ENCODE measurements around the gene GRK1.

GRK1 gene

DNA sequence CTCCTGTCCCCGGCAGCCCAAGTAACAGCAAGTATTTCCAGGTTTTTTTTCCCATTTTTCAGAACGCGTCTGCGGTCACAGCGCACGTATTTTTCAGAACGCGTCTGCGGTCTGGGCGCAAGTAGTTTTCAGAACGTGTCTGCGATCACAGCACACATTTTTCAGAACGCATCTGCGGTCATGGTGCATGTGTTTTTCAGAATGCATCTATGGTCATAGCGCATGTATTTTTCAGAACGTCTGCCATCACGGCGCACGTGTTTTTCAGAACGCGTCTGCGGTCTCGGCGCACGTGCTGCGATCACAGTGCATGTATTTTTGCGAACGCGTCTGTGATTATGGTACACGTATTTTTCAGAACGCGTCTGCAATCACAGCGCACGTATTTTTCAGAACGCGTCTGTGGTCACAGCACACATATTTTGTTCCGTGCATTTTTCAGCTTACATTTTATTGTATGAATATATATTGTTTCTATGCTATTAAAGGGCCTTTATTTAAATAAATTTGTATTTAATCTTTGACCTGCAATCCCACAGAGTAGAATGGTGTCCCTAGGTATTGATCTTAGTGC is 28.8 kb upstream of the GRK1 start:
- no peak for DNase-seq (ENCODE audit: extremely low read depth, low read depth)
- TF ChIP-seq, protein P1, sequence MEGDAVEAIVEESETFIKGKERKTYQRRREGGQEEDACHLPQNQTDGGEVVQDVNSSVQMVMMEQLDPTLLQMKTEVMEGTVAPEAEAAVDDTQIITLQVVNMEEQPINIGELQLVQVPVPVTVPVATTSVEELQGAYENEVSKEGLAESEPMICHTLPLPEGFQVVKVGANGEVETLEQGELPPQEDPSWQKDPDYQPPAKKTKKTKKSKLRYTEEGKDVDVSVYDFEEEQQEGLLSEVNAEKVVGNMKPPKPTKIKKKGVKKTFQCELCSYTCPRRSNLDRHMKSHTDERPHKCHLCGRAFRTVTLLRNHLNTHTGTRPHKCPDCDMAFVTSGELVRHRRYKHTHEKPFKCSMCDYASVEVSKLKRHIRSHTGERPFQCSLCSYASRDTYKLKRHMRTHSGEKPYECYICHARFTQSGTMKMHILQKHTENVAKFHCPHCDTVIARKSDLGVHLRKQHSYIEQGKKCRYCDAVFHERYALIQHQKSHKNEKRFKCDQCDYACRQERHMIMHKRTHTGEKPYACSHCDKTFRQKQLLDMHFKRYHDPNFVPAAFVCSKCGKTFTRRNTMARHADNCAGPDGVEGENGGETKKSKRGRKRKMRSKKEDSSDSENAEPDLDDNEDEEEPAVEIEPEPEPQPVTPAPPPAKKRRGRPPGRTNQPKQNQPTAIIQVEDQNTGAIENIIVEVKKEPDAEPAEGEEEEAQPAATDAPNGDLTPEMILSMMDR (IDR thresholded peaks at IDR 0.05; ENCODE audit: low read depth, low read length, missing control alignments), result no peak
- no peak overlapping the region for H3K4me3 ChIP-seq (replicated peaks; ENCODE audit: low read depth, low read length)

DNA sequence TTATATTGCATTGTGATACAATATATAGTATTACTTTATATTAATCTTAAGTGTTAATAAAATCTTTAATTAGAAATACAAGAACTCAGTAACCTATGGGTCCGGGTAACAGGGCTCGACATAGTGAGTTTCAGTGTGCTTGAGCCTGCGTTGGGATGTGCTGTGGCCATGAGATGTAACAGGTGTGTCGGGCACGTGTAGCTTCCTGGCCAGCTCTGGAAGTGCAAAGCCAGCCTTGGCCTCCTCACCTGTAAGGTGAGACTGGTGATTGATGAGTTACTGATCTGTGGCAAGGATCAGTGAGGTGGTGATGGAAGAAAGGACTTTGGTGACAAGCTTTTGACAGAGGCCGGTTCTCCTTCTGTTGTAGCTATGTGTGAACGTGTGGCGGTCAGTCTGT is 28.2 kb upstream of the GRK1 start:
- no peak overlapping the region for H3K4me3 ChIP-seq (replicated peaks; ENCODE audit: low read depth, low read length)
- TF ChIP-seq, protein P1 (IDR thresholded peaks at IDR 0.05; ENCODE audit: low read depth, low read length, missing control alignments), result no peak
- no peak for DNase-seq (ENCODE audit: extremely low read depth, low read depth)

GRCh38 chr13:113639616-113640262 is 27.3 kb upstream of the GRK1 start:
- DNase-seq (ENCODE audit: extremely low read depth, low read depth), result no peak
- TF ChIP-seq, protein P1 (IDR thresholded peaks at IDR 0.05; ENCODE audit: low read depth, low read length, missing control alignments), result no peak
- H3K4me3 ChIP-seq (replicated peaks; ENCODE audit: low read depth, low read length), result no peak overlapping the region

- DNase-seq (ENCODE audit: extremely low read depth, low read depth), result no peak
- H3K4me3 ChIP-seq (replicated peaks; ENCODE audit: low read depth, low read length), result no peak overlapping the region
- TF ChIP-seq, protein P1 (IDR thresholded peaks at IDR 0.05; ENCODE audit: low read depth, low read length, missing control alignments), result no peak
These were observed 25.6 kb upstream of the GRK1 start for GRCh38 chr13:113641426-113641825.

- no peak for DNase-seq (ENCODE audit: extremely low read depth, low read depth)
- H3K4me3 ChIP-seq (replicated peaks; ENCODE audit: low read depth, low read length), result no peak overlapping the region
- TF ChIP-seq, protein P1 (IDR thresholded peaks at IDR 0.05; ENCODE audit: low read depth, low read length, missing control alignments), result no peak
These were observed 24.5 kb upstream of the GRK1 start for GRCh38 chr13:113642563-113642962.

DNA sequence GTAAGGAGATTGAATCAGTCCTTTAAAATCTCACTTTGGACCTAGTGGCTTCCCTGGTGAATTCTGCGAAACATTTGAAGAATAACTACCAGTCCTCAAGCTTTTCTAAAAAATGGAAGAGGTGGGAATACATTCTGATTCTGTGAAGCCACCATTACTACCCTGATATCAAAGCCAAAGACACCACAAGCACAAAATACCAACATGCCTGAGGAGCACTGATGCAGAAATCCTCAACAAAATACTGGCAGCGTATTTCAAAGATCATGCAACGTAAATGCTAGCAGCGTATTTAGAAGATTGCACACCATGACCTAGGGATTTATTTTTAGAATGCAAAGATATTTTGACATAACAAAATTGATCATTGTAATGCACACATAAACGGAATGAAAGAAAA is 23.4 kb upstream of the GRK1 start:
- TF ChIP-seq, protein P1 (IDR thresholded peaks at IDR 0.05; ENCODE audit: low read depth, low read length, missing control alignments), result no peak
- DNase-seq (ENCODE audit: extremely low read depth, low read depth), result no peak
- no peak overlapping the region for H3K4me3 ChIP-seq (replicated peaks; ENCODE audit: low read depth, low read length)
